ENCODE measurements around the gene LMO1. TPM values are rescaled to one million over a fixed set of nuclear protein-coding genes. Genes with fewer than 3 reads are reported as not detected.

LMO1 gene
- total RNA-seq, 1 donor from 2014 or later, result 0.43 TPM

GRCh38 chr11:8177136-8177535 is 86.5 kb downstream of the LMO1 start:
- no peak for DNase-seq (ENCODE audit: low spot score, unreplicated experiment)
- Mint-ChIP-seq H3K27ac (no peak overlapping the region), H3K4me3 (ENCODE audit: low read depth) (no peak overlapping the region), H3K4me1 (ENCODE audit: low read depth) (no peaks in the 10 kb centered on the region), H3K36me3 (ENCODE audit: insufficient read depth) (no peaks in the 10 kb centered on the region), H3K27me3 (peaks cover 36% of the 10 kb centered on the region), H3K9me3 (ENCODE audit: low read depth) (no peaks in the 10 kb centered on the region)
- no peak for TF ChIP-seq CTCF (IDR thresholded peaks at IDR 0.05; ENCODE audit: unreplicated experiment)

Other genes starting within 250 kb of the LMO1 start
- 14.9 and 16.3 TPM in 2 replicates for gene TUB, start 182.7 kb downstream of the LMO1 start, total RNA-seq
- gene RIC3, start 94.9 kb downstream of the LMO1 start, total RNA-seq, result 23.1 and 23.4 TPM in 2 replicates

All from progenitor cell of endocrine pancreas (in vitro differentiated cells).